Measurements from ENCODE around the gene GSTO1. TPM values are rescaled to one million over a fixed set of nuclear protein-coding genes. Genes with fewer than 3 reads are reported as not detected.
A peak's percentile ranks its signal among the peaks of the same experiment; 100 is the strongest.

Gene GSTO1
- total and polyA plus RNA-seq, 2 of the 13 experiments (the other 11 are each of a cell fraction or from before 2014, with no cell fraction given) = 228 to 300 TPM

- H3K9ac ChIP-seq (ENCODE audit: insufficient read depth, low read depth, low read length) = no peak within 1 kb of the TSS
- WGBS (ENCODE audit: low lambda C conversion rate) = 98% methylated on average over 49 of the region's 59 CpGs
- H3K4me3 ChIP-seq (replicated peaks in 1 of 3; ENCODE audit: insufficient read depth in 1 of 3, low read depth in 2 of 3, low read length in 3 of 3) = no peak within 1 kb of the TSS
- BruUV-seq (replicated peaks) = no TSS peak
- no peak within 1 kb of the TSS for H3K4me2 ChIP-seq (ENCODE audit: low read depth, low read length)
- intact Hi-C loops (cut with micrococcal nuclease; ENCODE audit: unreplicated experiment) = no loop called here
- no peak within 1 kb of the TSS for H2AFZ ChIP-seq (ENCODE audit: low read length)
- in situ Hi-C loops (cut with HindIII; ENCODE audit: extremely low pct_ligation_motif_present, low pct_unique_long_range_greater_than_20kb) = no loop called here
- peaks cover 6% of the 10 kb centered on the region; the same call in 1 of the 2 replicates for H4K20me1 ChIP-seq (ENCODE audit: insufficient read depth, low read length)
- ChIA-PET POLR2A (no interaction called here), CTCF (ENCODE audit: low intra/inter-chr PET ratio, low total read pairs) (no interaction called here)
- no peak within 1 kb of the TSS for H3K27ac ChIP-seq (ENCODE audit: extremely low read length, insufficient read depth, low read length)
- DNase-seq (ENCODE audit: low spot score) (no peak), FAIRE-seq (no peak), ATAC-seq (no peak; the same call in 1 of the 3 replicates)
- no peaks in the 10 kb centered on the region for H3K27me3 ChIP-seq (ENCODE audit: control insufficient read depth in 1 of 2, insufficient read depth in 2 of 2, low read length in 2 of 2)
- no peaks in the 10 kb centered on the region for H3K9me3 ChIP-seq (ENCODE audit: low read length)
- H3K79me2 ChIP-seq (ENCODE audit: insufficient read depth, low read length) = no peaks in the 10 kb centered on the region
- peaks cover 23% of the 10 kb centered on the region for H3K4me1 ChIP-seq (ENCODE audit: insufficient read depth, low read length)
- H3K36me3 ChIP-seq (replicated peaks in 1 of 2; ENCODE audit: control insufficient read depth in 1 of 2, insufficient read depth in 2 of 2, low read length in 2 of 2) = peaks cover 13 to 53% of the 10 kb centered on the region in 2 experiments
- no peak for TF ChIP-seq ZNF549 (CRISPR knock-in tag; IDR thresholded peaks at IDR 0.05)
- TF ChIP-seq ZNF782 (CRISPR knock-in tag; IDR thresholded peaks at IDR 0.05; ENCODE audit: borderline replicate concordance) = no peak
- TF ChIP-seq ZBTB33 (CRISPR knock-in tag; IDR thresholded peaks at IDR 0.05) = 0 out of 2 replicates have a peak, but pooled peaks have one; percentile 21
- peak; percentile 24; the same call in 1 of the 2 replicates for TF ChIP-seq POLR2G (IDR thresholded peaks at IDR 0.05; ENCODE audit: low read depth, low read length)
- no peak for TF ChIP-seq ZFP90 (CRISPR knock-in tag; IDR thresholded peaks at IDR 0.05; ENCODE audit: borderline replicate concordance)
- no peak for TF ChIP-seq ZNF672 (CRISPR knock-in tag; IDR thresholded peaks at IDR 0.05)
- no peak for TF ChIP-seq ZNF790 (CRISPR knock-in tag; IDR thresholded peaks at IDR 0.05; ENCODE audit: borderline replicate concordance)
- TF ChIP-seq POLR2AphosphoS5 (IDR thresholded peaks at IDR 0.05; ENCODE audit: low read depth, low read length) = peak; percentile 15; the same call in 1 of the 2 replicates
- TF ChIP-seq MAF1 (CRISPR knock-in tag; IDR thresholded peaks at IDR 0.05; ENCODE audit: borderline replicate concordance) = no peak
- TF ChIP-seq ZNF3 (CRISPR knock-in tag; IDR thresholded peaks at IDR 0.05) = no peak
- no peak for TF ChIP-seq KLF16 (CRISPR knock-in tag; IDR thresholded peaks at IDR 0.05)
- no peak for TF ChIP-seq SOX13 (IDR thresholded peaks at IDR 0.05)
- TF ChIP-seq SOX13 (CRISPR knock-in tag; conservative IDR thresholded peaks at IDR 0.05 in 1 of 2, IDR thresholded peaks at IDR 0.05 in 1 of 2) = no peak
- TF ChIP-seq DR1 (CRISPR knock-in tag; IDR thresholded peaks at IDR 0.05) = no peak
- peak; percentile 80 for TF ChIP-seq RBFOX2 (IDR thresholded peaks at IDR 0.05; ENCODE audit: low read depth, low read length)
- no peak for TF ChIP-seq JUN (CRISPR knock-in tag; IDR thresholded peaks at IDR 0.05)
- TF ChIP-seq, protein P1, sequence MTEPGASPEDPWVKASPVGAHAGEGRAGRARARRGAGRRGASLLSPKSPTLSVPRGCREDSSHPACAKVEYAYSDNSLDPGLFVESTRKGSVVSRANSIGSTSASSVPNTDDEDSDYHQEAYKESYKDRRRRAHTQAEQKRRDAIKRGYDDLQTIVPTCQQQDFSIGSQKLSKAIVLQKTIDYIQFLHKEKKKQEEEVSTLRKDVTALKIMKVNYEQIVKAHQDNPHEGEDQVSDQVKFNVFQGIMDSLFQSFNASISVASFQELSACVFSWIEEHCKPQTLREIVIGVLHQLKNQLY (CRISPR knock-in tag; IDR thresholded peaks at IDR 0.05) = no peak
- TF ChIP-seq ZNF30 (CRISPR knock-in tag; IDR thresholded peaks at IDR 0.05) = no peak
- no peak for TF ChIP-seq KMT2B (CRISPR knock-in tag; IDR thresholded peaks at IDR 0.05)
- TF ChIP-seq ZBTB3 (CRISPR knock-in tag; IDR thresholded peaks at IDR 0.05; ENCODE audit: borderline replicate concordance, low read depth) = no peak
- peak; percentile 38 for TF ChIP-seq TAF15 (IDR thresholded peaks at IDR 0.05; ENCODE audit: low read depth, low read length, poor library complexity, severe bottlenecking)
- TF ChIP-seq TP53 (CRISPR knock-in tag; conservative IDR thresholded peaks at IDR 0.05) = no peak
Measured at GRCh38 chr10:104268713-104269645, 14.3 kb downstream of the GSTO1 start, which contains the start of gene GSTO2. GSTO2 (plus strand) TSS chr10:104269184; CDS start chr10:104274916, 5,732 bp downstream.

All from HepG2 (cell line).